Measurements from ENCODE around the gene ZDHHC17. TPM values are rescaled to one million over a fixed set of nuclear protein-coding genes. Genes with fewer than 3 reads are reported as not detected.

ZDHHC17 gene
- total RNA-seq, 1 donor from 2014 or later: 69.2 TPM

DNA sequence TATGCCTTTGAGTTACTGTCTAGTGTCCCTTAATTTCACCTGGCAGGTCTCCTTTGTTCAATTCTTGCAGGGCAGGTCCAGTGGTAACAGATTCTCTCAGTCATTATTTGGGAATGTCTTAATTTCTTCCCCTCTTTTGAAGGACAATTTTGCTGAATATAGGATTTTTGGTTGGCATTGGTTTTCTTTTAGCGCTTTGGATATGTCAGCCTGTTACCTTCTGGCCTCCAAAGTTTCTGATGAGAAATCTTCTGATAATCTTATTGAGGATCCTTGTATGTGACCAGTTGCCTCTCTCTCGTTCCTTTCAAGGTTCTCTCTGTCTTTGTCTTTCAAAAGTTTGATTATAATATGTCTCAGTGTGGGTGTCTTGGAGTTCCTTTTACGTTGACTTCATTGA lies 38.1 kb downstream of the ZDHHC17 start:
- Mint-ChIP-seq H3K9me3 (ENCODE audit: low read depth) (peaks cover 14% of the 10 kb centered on the region), H3K27ac (no peak overlapping the region), H3K4me1 (ENCODE audit: low read depth) (peaks cover 5% of the 10 kb centered on the region), H3K36me3 (ENCODE audit: insufficient read depth) (peaks cover 36% of the 10 kb centered on the region), H3K27me3 (no peaks in the 10 kb centered on the region), H3K4me3 (ENCODE audit: low read depth) (no peak overlapping the region)
- no peak for DNase-seq (ENCODE audit: low spot score, unreplicated experiment)
- TF ChIP-seq, protein P1, sequence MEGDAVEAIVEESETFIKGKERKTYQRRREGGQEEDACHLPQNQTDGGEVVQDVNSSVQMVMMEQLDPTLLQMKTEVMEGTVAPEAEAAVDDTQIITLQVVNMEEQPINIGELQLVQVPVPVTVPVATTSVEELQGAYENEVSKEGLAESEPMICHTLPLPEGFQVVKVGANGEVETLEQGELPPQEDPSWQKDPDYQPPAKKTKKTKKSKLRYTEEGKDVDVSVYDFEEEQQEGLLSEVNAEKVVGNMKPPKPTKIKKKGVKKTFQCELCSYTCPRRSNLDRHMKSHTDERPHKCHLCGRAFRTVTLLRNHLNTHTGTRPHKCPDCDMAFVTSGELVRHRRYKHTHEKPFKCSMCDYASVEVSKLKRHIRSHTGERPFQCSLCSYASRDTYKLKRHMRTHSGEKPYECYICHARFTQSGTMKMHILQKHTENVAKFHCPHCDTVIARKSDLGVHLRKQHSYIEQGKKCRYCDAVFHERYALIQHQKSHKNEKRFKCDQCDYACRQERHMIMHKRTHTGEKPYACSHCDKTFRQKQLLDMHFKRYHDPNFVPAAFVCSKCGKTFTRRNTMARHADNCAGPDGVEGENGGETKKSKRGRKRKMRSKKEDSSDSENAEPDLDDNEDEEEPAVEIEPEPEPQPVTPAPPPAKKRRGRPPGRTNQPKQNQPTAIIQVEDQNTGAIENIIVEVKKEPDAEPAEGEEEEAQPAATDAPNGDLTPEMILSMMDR (IDR thresholded peaks at IDR 0.05; ENCODE audit: unreplicated experiment): no peak

DNA sequence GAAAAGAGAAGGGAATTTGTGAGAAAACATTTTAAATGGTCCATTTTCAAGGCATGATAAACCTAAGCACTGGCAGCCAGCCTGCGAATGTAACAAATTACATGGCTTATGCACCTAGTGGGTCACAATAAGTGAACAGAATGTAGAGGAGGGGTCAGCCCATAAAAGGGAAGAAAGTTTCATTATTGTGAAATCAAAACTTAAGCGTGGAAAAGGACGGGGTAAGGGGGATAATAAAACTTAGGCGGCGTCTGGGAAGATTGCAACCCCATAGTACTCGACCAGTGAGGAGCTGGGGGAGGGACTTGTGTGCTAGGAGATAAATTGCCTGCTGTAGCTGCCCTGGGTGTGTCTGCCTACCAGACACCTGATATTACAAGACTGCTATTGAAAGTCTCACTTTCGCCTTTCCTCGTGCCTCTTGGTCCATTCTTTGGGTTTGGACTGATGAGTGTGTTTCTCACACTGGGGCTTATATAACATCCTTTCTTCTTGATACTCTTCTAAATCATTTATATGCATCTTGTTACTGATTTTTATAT lies 40.6 kb downstream of the ZDHHC17 start:
- peaks cover 4% of the 10 kb centered on the region for H3K4me1 Mint-ChIP-seq (ENCODE audit: low read depth)
- no peak overlapping the region for H3K4me3 Mint-ChIP-seq (ENCODE audit: low read depth)
- H3K36me3 Mint-ChIP-seq (ENCODE audit: insufficient read depth): peaks cover 24% of the 10 kb centered on the region
- no peak for DNase-seq (ENCODE audit: low spot score, unreplicated experiment)
- TF ChIP-seq, protein P1 (IDR thresholded peaks at IDR 0.05; ENCODE audit: unreplicated experiment): no peak
- H3K27ac Mint-ChIP-seq: no peak overlapping the region
- H3K9me3 Mint-ChIP-seq (ENCODE audit: low read depth): peaks cover 14% of the 10 kb centered on the region
- no peaks in the 10 kb centered on the region for H3K27me3 Mint-ChIP-seq

DNA sequence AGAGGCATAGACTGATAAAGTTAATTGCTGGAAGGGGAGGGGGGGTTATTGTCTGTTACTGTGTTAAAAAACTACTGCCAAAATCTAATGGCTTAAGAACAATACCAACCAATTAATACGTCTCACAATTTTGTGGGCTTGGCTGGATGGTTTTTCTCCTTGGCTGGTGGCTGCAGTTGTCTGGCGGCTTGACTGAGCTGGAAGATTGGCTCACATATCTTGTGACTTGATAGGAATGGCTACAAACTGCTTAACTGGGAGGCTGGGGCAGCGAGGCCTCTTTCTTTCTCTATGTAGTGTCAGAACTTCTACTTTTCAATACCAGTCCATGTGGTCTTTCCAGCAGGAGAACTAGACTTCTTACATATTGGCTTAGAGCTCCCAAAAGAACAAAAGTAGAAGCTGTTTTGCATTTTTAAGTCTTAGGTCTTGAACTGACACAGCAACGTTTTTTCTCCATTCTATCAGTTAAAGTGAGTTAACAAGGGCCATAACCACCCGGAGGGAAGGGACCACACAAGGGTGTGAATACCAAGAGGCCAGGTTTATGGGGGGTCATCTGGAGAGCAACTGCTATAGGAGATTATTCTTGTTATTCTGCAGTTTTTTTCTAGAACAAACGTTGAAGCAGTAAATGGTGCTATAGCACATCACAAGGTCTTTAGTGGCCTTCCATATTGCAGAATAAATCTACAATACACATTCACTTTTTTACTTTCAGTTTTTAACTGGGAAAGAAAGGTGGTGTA lies 46.9 kb downstream of the ZDHHC17 start:
- Mint-ChIP-seq H3K9me3 (ENCODE audit: low read depth) (no peaks in the 10 kb centered on the region), H3K4me1 (ENCODE audit: low read depth) (no peaks in the 10 kb centered on the region), H3K4me3 (ENCODE audit: low read depth) (no peak overlapping the region), H3K27me3 (no peaks in the 10 kb centered on the region), H3K27ac (peak overlapping the region; percentile 40), H3K36me3 (ENCODE audit: insufficient read depth) (peaks cover 8% of the 10 kb centered on the region)
- DNase-seq (ENCODE audit: low spot score, unreplicated experiment): no peak
- TF ChIP-seq, protein P1 (IDR thresholded peaks at IDR 0.05; ENCODE audit: unreplicated experiment): no peak

DNA sequence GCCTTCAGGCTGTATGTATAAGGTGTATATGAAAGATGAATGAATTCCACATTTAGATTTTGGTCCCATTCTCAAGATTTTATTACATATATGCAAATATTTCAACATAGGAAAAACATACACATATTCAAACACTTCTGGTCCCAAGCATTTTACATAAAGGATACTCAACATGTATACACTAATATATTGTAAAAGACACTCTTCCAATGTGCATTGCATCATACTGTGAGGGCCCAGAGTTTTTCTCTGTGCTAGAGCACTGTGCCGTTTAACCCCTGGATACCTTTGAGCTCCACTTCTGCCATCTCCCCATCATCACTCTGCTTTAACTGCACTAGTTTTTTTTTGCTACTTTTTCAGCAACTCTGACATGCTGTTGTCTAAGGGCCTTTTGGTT lies 48.1 kb downstream of the ZDHHC17 start:
- TF ChIP-seq, protein P1 (IDR thresholded peaks at IDR 0.05; ENCODE audit: unreplicated experiment): no peak
- Mint-ChIP-seq H3K36me3 (ENCODE audit: insufficient read depth) (peaks cover 8% of the 10 kb centered on the region), H3K4me3 (ENCODE audit: low read depth) (no peak overlapping the region), H3K9me3 (ENCODE audit: low read depth) (no peaks in the 10 kb centered on the region), H3K27me3 (no peaks in the 10 kb centered on the region), H3K27ac (no peak overlapping the region), H3K4me1 (ENCODE audit: low read depth) (no peaks in the 10 kb centered on the region)
- DNase-seq (ENCODE audit: low spot score, unreplicated experiment): no peak

DNA sequence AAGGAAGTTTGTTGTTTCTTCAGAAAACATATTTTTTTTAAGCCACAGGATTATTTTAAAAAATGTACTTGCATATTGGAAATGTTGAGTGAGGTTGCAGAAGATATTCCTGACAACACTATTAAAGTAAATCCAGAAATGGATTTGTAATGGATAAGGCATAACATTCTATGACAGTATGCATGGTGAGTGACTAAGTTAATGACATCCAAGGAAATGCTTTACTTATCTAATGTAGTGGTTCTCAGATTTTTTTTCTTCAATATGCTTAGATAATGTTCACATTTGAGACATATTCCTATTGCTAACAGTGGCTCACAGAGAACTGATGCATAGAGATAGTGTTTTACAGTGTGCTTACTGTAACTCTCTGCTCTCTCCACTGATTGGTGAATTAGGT lies 49.4 kb downstream of the ZDHHC17 start:
- no peak overlapping the region for H3K27ac Mint-ChIP-seq
- no peak overlapping the region for H3K4me3 Mint-ChIP-seq (ENCODE audit: low read depth)
- no peak for DNase-seq (ENCODE audit: low spot score, unreplicated experiment)
- no peaks in the 10 kb centered on the region for H3K9me3 Mint-ChIP-seq (ENCODE audit: low read depth)
- H3K27me3 Mint-ChIP-seq: no peaks in the 10 kb centered on the region
- H3K36me3 Mint-ChIP-seq (ENCODE audit: insufficient read depth): peaks cover 8% of the 10 kb centered on the region
- no peaks in the 10 kb centered on the region for H3K4me1 Mint-ChIP-seq (ENCODE audit: low read depth)
- TF ChIP-seq, protein P1 (IDR thresholded peaks at IDR 0.05; ENCODE audit: unreplicated experiment): no peak

All from progenitor cell of endocrine pancreas (in vitro differentiated cells).